Endothelial cell of umbilical vein (primary cell): ENCODE data around the gene AMFR. TPM values are rescaled to one million over a fixed set of nuclear protein-coding genes. Genes with fewer than 3 reads are reported as not detected.

ENCODE experiments used
- BruUV-seq: library from RNA; stranded (reverse); fragments of 400-500 nt; replicated peaks from 2 replicates; lab custom pipeline; 2021; lab: Mats Ljungman, UMichigan
- CTCF ChIA-PET: fragments of 300-600, 350-600 bp; sonication (Branson Sonifier 250); formaldehyde crosslinking; loops from one replicate; lab custom pipeline; 2021; ENCODE audit warnings: antibody characterized with exemption, inconsistent platforms; lab: Charles Lee
- POLR2A ChIA-PET: fragments of 300-600, 350-600 bp; sonication (Branson Sonifier 250); formaldehyde crosslinking; loops from one replicate; lab custom pipeline; 2021; ENCODE audit warnings: antibody characterized with exemption, inconsistent platforms; lab: Charles Lee
- DNase-seq: peaks from one replicate; pipeline ENCODE4 v3.0.0-alpha.2; 2011; ENCODE audit warnings: low read depth, low spot score
- FAIRE-seq: peaks from 2 replicates; lab custom pipeline; 2011; peaks lifted over from hg19 to GRCh38; lab: Jason Lieb, UNC
- H2AFZ ChIP-seq: 2 replicates; pipeline ENCODE4 v1.6.0; 2012; ENCODE audit warnings: low read depth, low read length, control low read depth, inconsistent platforms
- H3K27ac ChIP-seq: 2 replicates; pipeline ENCODE4 v1.5.1; 2011; ENCODE audit warnings: low read depth, mild to moderate bottlenecking, control low read depth, low read length, moderate library complexity; ENCODE audit not compliant: insufficient read depth
- H3K27me3 ChIP-seq, 2 experiments: 2 replicates each; pipeline versions ENCODE4 v1.6.0 to v1.6.1; 2011; ENCODE audit warnings: low read length in 2 of 2, mixed read lengths in 1 of 2; ENCODE audit not compliant: control insufficient read depth in 2 of 2, insufficient read depth in 2 of 2
- H3K36me3 ChIP-seq, 2 experiments: 2 replicates in 1 of 2; 3 replicates in 1 of 2; pipeline ENCODE4 v1.5.1; 2011; ENCODE audit warnings: low read length in 2 of 2, mild to moderate bottlenecking in 1 of 2, moderate library complexity in 1 of 2; ENCODE audit not compliant: control insufficient read depth in 2 of 2, insufficient read depth in 2 of 2; ENCODE audit errors: extremely low read depth in 1 of 2
- H3K4me1 ChIP-seq: 3 replicates; pipeline ENCODE4 v1.5.1; 2011; ENCODE audit warnings: mild to moderate bottlenecking, low read length; ENCODE audit not compliant: control insufficient read depth, insufficient read depth; ENCODE audit errors: extremely low read depth
- H3K4me2 ChIP-seq: 2 replicates; pipeline ENCODE4 v1.6.1; 2011; ENCODE audit warnings: low read length, control low read depth, mixed read lengths; ENCODE audit not compliant: insufficient read depth
- H3K4me3 ChIP-seq, 3 experiments: fragments of 200-600 bp in 1 of 3; sonication (generic), shearing (Covaris generic) in 1 of 3; replicated peaks in 1 of 3; 2 replicates each; pipeline ENCODE4 v1.5.1; 2011 to 2016; ENCODE audit warnings: control low read depth in 3 of 3, low read length in 3 of 3, mild to moderate bottlenecking in 2 of 3, inconsistent platforms in 1 of 3, low read depth in 1 of 3, moderate library complexity in 1 of 3; ENCODE audit not compliant: insufficient read depth in 1 of 3
- H3K79me2 ChIP-seq: 2 replicates; pipeline ENCODE4 v1.6.0; 2012; ENCODE audit warnings: low read length, inconsistent platforms; ENCODE audit not compliant: control insufficient read depth, insufficient read depth
- H3K9ac ChIP-seq: replicated peaks from 2 replicates; pipeline ENCODE3; 2011; ENCODE audit warnings: low read length, control low read depth; ENCODE audit not compliant: insufficient read depth; ENCODE audit errors: extremely low read depth
- H3K9me1 ChIP-seq: replicated peaks from 3 replicates; pipeline ENCODE4 v1.6.0; 2011; ENCODE audit warnings: mild to moderate bottlenecking, low read length; ENCODE audit not compliant: control insufficient read depth, insufficient read depth; ENCODE audit errors: extremely low read depth
- H3K9me3 ChIP-seq: replicated peaks from 2 replicates; pipeline ENCODE4 v1.5.1; 2012; ENCODE audit warnings: low read length, inconsistent platforms; ENCODE audit not compliant: control insufficient read depth, insufficient read depth
- H4K20me1 ChIP-seq: replicated peaks from 2 replicates; pipeline ENCODE3; 2011; ENCODE audit warnings: mild to moderate bottlenecking, low read length; ENCODE audit not compliant: control insufficient read depth, insufficient read depth; ENCODE audit errors: extremely low read depth
- CTCF ChIP-seq, 2 donors: IDR thresholded peaks; 1 replicate in 1 of 2; 2 replicates in 1 of 2; pipeline ENCODE4 v1.5.1; 2011; ENCODE audit warnings: low read length in 2 of 2, mild to moderate bottlenecking in 2 of 2, moderate library complexity in 2 of 2, control low read depth in 1 of 2, inconsistent platforms in 1 of 2, low read depth in 1 of 2; ENCODE audit not compliant: insufficient read depth in 1 of 2; ENCODE audit errors: extremely low read depth in 1 of 2
- EZH2 ChIP-seq: IDR thresholded peaks from 2 replicates; pipeline ENCODE4 v1.6.1; 2012; ENCODE audit warnings: borderline replicate concordance, low read depth, mild to moderate bottlenecking, moderate library complexity, low read length, inconsistent platforms; ENCODE audit not compliant: severe bottlenecking
- FOS ChIP-seq: IDR thresholded peaks from 2 replicates; pipeline ENCODE4 v1.6.1; 2011; ENCODE audit warnings: mild to moderate bottlenecking, low read length, moderate library complexity, borderline replicate concordance; ENCODE audit not compliant: insufficient read depth
- dilution Hi-C: fragments of 300-500 bp; cut with MboI; formaldehyde crosslinking; loops from one replicate; pipeline ENCODE4 v1.15.0; 2019; ENCODE audit warnings: low sequenced_read_pairs; ENCODE audit not compliant: extremely low pct_ligation_motif_present
- intact Hi-C: fragments of 100-400 bp; cut with micrococcal nuclease; formaldehyde crosslinking; loops from one replicate; pipeline ENCODE4 v1.10.0; 2022
- polyA plus RNA-seq, 4 experiments: library from polyadenylated mRNA; depleted of rRNA in 3 of 4; stranded (reverse) in 3 of 4; unstranded in 1 of 4; fragments of >200 nt; gene quantifications; 2 replicates each; pipeline versions ENCODE4 v1.2.1 to v1.2.3, GENCODE V29; 2011 to 2012; ENCODE audit warnings: missing spikeins in 1 of 4
- total RNA-seq: library from RNA; stranded (reverse); gene quantifications from 2 replicates; pipeline ENCODE4 v1.2.3, GENCODE V29; 2021

Gene AMFR
- total and polyA plus RNA-seq, 2 donors (not counting 3 experiments of a cell fraction or from before 2014, with no cell fraction given), result 66.5 to 71.7 TPM

- Histone ChIP-seq H3K4me1 (no peaks in the 10 kb centered on the region), H2AFZ (no peak overlapping the region), H3K9ac (no peak overlapping the region), H3K9me1 (no peaks in the 10 kb centered on the region), H3K36me3 (no peaks in the 10 kb centered on the region), H3K79me2 (no peaks in the 10 kb centered on the region), H3K4me2 (no peak overlapping the region), H3K9me3 (no peaks in the 10 kb centered on the region), H3K27me3 (no peaks in the 10 kb centered on the region), H4K20me1 (no peaks in the 10 kb centered on the region), H3K27ac (no peak overlapping the region), H3K4me3 (no peak overlapping the region)
- dilution Hi-C loops (no loop called here), intact Hi-C loops (no loop called here)
- FAIRE-seq (no peak), DNase-seq (no peak)
- no TSS peak for BruUV-seq
- no peak for TF ChIP-seq EZH2
- CTCF ChIA-PET, result interaction anchor here (1.4 kb wide), 1 partner anchor 22 kb away, joined by 4 read pairs; no protein-coding TSS in a partner anchor
- POLR2A ChIA-PET, result no interaction called here
Measured at GRCh38 chr16:56334761-56335160, 90.6 kb downstream of the AMFR start.

- Histone ChIP-seq H3K4me1 (no peaks in the 10 kb centered on the region), H3K27ac (no peak overlapping the region), H3K9me3 (no peaks in the 10 kb centered on the region), H3K36me3 (no peaks in the 10 kb centered on the region), H3K9me1 (no peaks in the 10 kb centered on the region), H3K9ac (no peak overlapping the region), H3K4me2 (no peak overlapping the region), H3K4me3 (no peak overlapping the region), H2AFZ (no peak overlapping the region), H3K79me2 (no peaks in the 10 kb centered on the region), H4K20me1 (no peaks in the 10 kb centered on the region), H3K27me3 (no peaks in the 10 kb centered on the region)
- intact Hi-C loops (loop anchor here (1.0 to 2.0 kb wide), 2 partner anchors 24 to 370 kb away; no protein-coding TSS in a partner anchor), dilution Hi-C loops (no loop called here)
- ChIA-PET POLR2A (no interaction called here), CTCF (interaction anchor here (1.3 kb wide), 1 partner anchor 24 kb away, joined by 25 read pairs; no protein-coding TSS in a partner anchor)
- no peak for TF ChIP-seq FOS
- no peak for TF ChIP-seq EZH2
- TF ChIP-seq CTCF (IDR thresholded peaks at IDR 0.05; ENCODE audit: extremely low read depth in 1 of 2, insufficient read depth in 1 of 2, low read depth in 1 of 2, low read length in 2 of 2), result peak in 1 of 2 donors; percentile 60
- DNase-seq, result peak; percentile 35
- no TSS peak for BruUV-seq
- peak; percentile 64 for FAIRE-seq
Measured at GRCh38 chr16:56332464-56333079, 92.8 kb downstream of the AMFR start.
